ENCODE measurements around the gene ADCY1. TPM values are rescaled to one million over a fixed set of nuclear protein-coding genes. Genes with fewer than 3 reads are reported as not detected.

The ADCY1 gene
- total RNA-seq, 1 donor from 2014 or later, result 4.7 TPM

DNA sequence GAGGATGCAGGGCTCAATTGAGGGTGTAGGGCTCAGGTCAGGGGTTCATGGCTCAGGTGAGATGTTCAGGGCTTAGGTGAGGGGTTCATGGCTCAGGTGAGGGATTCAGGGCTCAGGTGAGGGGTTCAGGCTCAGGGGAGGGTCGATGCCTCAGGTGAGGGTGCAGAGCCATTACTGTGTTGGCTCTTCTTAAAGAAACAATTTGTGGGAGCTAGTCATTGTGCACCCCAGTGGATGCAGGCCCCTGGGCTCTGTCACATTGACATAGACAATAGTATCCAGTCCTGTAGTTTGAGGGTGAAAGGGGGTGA is 86.7 kb downstream of the ADCY1 start:
- no peaks in the 10 kb centered on the region for H3K4me1 Mint-ChIP-seq
- no peaks in the 10 kb centered on the region for H3K27me3 Mint-ChIP-seq (ENCODE audit: low read depth)
- no peak overlapping the region for H3K4me3 Mint-ChIP-seq
- no peak overlapping the region for H3K27ac Mint-ChIP-seq
- no peaks in the 10 kb centered on the region for H3K36me3 Mint-ChIP-seq
- TF ChIP-seq, protein P1, sequence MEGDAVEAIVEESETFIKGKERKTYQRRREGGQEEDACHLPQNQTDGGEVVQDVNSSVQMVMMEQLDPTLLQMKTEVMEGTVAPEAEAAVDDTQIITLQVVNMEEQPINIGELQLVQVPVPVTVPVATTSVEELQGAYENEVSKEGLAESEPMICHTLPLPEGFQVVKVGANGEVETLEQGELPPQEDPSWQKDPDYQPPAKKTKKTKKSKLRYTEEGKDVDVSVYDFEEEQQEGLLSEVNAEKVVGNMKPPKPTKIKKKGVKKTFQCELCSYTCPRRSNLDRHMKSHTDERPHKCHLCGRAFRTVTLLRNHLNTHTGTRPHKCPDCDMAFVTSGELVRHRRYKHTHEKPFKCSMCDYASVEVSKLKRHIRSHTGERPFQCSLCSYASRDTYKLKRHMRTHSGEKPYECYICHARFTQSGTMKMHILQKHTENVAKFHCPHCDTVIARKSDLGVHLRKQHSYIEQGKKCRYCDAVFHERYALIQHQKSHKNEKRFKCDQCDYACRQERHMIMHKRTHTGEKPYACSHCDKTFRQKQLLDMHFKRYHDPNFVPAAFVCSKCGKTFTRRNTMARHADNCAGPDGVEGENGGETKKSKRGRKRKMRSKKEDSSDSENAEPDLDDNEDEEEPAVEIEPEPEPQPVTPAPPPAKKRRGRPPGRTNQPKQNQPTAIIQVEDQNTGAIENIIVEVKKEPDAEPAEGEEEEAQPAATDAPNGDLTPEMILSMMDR (IDR thresholded peaks at IDR 0.05; ENCODE audit: unreplicated experiment), result no peak
- H3K9me3 Mint-ChIP-seq, result no peaks in the 10 kb centered on the region
- DNase-seq (ENCODE audit: low spot score in 2 of 2, unreplicated experiment in 2 of 2), result no peak

GRCh38 chr7:45661302-45661995 is 87.3 kb downstream of the ADCY1 start:
- TF ChIP-seq, protein P1 (IDR thresholded peaks at IDR 0.05; ENCODE audit: unreplicated experiment), result no peak
- H3K4me1 Mint-ChIP-seq, result no peaks in the 10 kb centered on the region
- H3K36me3 Mint-ChIP-seq, result no peaks in the 10 kb centered on the region
- H3K9me3 Mint-ChIP-seq, result no peaks in the 10 kb centered on the region
- H3K4me3 Mint-ChIP-seq, result no peak overlapping the region
- H3K27me3 Mint-ChIP-seq (ENCODE audit: low read depth), result no peaks in the 10 kb centered on the region
- no peak overlapping the region for H3K27ac Mint-ChIP-seq
- no peak for DNase-seq (ENCODE audit: low spot score in 2 of 2, unreplicated experiment in 2 of 2)

DNA sequence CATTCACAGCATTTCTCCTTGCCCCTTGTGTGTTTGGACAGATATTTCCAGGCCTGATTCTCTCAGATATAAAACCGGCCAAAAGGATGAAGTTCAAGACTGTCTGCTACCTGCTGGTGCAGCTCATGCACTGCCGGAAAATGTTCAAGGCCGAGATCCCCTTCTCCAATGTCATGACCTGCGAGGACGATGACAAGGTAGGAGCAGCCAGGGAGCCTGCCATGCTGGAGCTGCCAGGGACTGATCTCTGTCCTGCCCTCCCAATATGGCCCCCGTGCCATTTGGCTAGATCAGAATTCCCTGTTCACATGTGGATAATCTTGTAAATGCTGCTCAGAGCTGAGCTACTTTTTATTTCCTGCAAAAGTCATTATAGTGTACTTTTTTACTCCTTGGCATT is 87.8 kb downstream of the ADCY1 start:
- Mint-ChIP-seq H3K4me3 (no peak overlapping the region), H3K4me1 (no peaks in the 10 kb centered on the region), H3K36me3 (no peaks in the 10 kb centered on the region), H3K27me3 (ENCODE audit: low read depth) (peaks cover under 1% of the 10 kb centered on the region), H3K9me3 (peaks cover 3% of the 10 kb centered on the region), H3K27ac (no peak overlapping the region)
- DNase-seq (ENCODE audit: low spot score in 2 of 2, unreplicated experiment in 2 of 2), result no peak
- TF ChIP-seq, protein P1 (IDR thresholded peaks at IDR 0.05; ENCODE audit: unreplicated experiment), result no peak

GRCh38 chr7:45662540-45663166 is 88.5 kb downstream of the ADCY1 start:
- Mint-ChIP-seq H3K27me3 (ENCODE audit: low read depth) (peaks cover 1% of the 10 kb centered on the region), H3K4me3 (no peak overlapping the region), H3K4me1 (no peaks in the 10 kb centered on the region), H3K27ac (no peak overlapping the region), H3K9me3 (peaks cover 4% of the 10 kb centered on the region), H3K36me3 (no peaks in the 10 kb centered on the region)
- DNase-seq (ENCODE audit: low spot score in 2 of 2, unreplicated experiment in 2 of 2), result no peak
- TF ChIP-seq, protein P1 (IDR thresholded peaks at IDR 0.05; ENCODE audit: unreplicated experiment), result no peak

DNA sequence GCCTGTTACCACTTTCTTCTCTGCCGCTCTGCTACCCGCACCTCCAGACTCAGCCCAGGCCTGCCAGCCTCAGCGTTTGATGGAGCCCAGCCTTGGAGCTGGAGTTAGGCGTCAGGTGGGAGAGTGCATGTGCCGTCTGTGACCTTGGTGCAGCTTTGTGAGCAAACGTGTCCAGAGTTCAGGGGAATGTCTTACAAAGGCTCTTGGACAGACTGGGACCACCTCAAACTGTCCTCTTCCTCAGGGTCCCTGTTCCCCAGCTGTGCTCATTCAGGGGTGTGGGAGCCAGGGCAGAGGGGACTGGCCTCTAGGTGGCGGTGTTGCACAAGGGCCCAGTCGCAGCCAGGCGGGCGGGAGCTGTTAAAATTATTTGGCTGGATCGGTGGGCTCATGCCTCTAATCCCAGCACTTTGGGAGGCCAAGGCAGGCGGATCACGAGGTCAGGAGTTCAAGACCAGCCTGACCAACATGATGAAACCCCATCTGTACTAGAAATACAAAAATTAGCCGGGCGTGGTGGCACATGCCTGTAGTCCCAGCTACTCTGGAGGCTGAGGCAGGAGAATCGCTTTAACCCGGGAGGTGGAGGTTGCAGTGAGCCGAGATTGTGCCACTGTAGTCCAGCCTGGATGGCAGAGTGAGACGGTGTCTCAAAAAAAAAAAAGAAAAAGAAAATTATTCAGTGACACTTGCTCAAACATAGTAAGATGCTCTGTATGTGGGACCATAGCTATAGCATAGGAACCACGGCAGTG is 89.2 kb downstream of the ADCY1 start:
- peaks cover 1% of the 10 kb centered on the region for H3K27me3 Mint-ChIP-seq (ENCODE audit: low read depth)
- no peak overlapping the region for H3K4me3 Mint-ChIP-seq
- H3K36me3 Mint-ChIP-seq, result no peaks in the 10 kb centered on the region
- H3K9me3 Mint-ChIP-seq, result peaks cover 4% of the 10 kb centered on the region
- TF ChIP-seq, protein P1 (IDR thresholded peaks at IDR 0.05; ENCODE audit: unreplicated experiment), result no peak
- no peak for DNase-seq (ENCODE audit: low spot score in 2 of 2, unreplicated experiment in 2 of 2)
- no peaks in the 10 kb centered on the region for H3K4me1 Mint-ChIP-seq
- H3K27ac Mint-ChIP-seq, result no peak overlapping the region
